ENCODE data around the gene AMIGO3.
"Not testable (repeated sequence)": the region's sequence is repeated elsewhere in the genome, so short reads cannot be mapped to it uniquely, and the experiment has no call there.

The AMIGO3 gene

GRCh38 chr3:49706456-49707112, 12.9 kb downstream of the AMIGO3 start:
- DNase-seq, result no peak

- DNase-seq, result no peak
These were observed 14.0 kb downstream of the AMIGO3 start for GRCh38 chr3:49705390-49705960.

- no peak for DNase-seq
These were observed 14.9 kb downstream of the AMIGO3 start for GRCh38 chr3:49704629-49705028.

- no peak for DNase-seq
These were observed 15.5 kb downstream of the AMIGO3 start for GRCh38 chr3:49703956-49704355.

- peak in 1 of 2 experiments; percentile 35 for DNase-seq
These were observed 16.0 kb downstream of the AMIGO3 start for GRCh38 chr3:49703443-49703927.

GRCh38 chr3:49702672-49703071, 16.8 kb downstream of the AMIGO3 start:
- DNase-seq, result no peak

- no peak for DNase-seq
These were observed 18.0 kb downstream of the AMIGO3 start for GRCh38 chr3:49701388-49702077.

GRCh38 chr3:49700453-49701128, 18.9 kb downstream of the AMIGO3 start:
- no peak for DNase-seq

GRCh38 chr3:49700014-49700413, 19.5 kb downstream of the AMIGO3 start:
- DNase-seq, result no peak

- no peak for DNase-seq
These were observed 20.1 kb downstream of the AMIGO3 start for GRCh38 chr3:49699281-49699979.

- DNase-seq, result not testable (repeated sequence)
These were observed 24.0 kb downstream of the AMIGO3 start for GRCh38 chr3:49695350-49696015.

GRCh38 chr3:49694409-49695070, 24.9 kb downstream of the AMIGO3 start:
- not testable (repeated sequence) for DNase-seq

- not testable (repeated sequence) for DNase-seq
These were observed 28.0 kb downstream of the AMIGO3 start for GRCh38 chr3:49691481-49691880.

- DNase-seq, result not testable (repeated sequence)
These were observed 28.6 kb downstream of the AMIGO3 start for GRCh38 chr3:49690856-49691255.

GRCh38 chr3:49689908-49690624, 29.4 kb downstream of the AMIGO3 start:
- not testable (repeated sequence) for DNase-seq

- DNase-seq, result no peak
These were observed 30.2 kb downstream of the AMIGO3 start, which contains the start of the genes MST1 and RNF123 for GRCh38 chr3:49689046-49689907. TSS of gene MST1 (minus strand) at chr3:49689474. CDS start at chr3:49688691, 783 bp downstream. TSS of gene RNF123 (plus strand) at chr3:49689557. CDS start at chr3:49691166, 1,609 bp downstream.

GRCh38 chr3:49688338-49689045, 31.0 kb downstream of the AMIGO3 start:
- not testable (repeated sequence) for DNase-seq

- DNase-seq, result not testable (repeated sequence)
These were observed 32.1 kb downstream of the AMIGO3 start for GRCh38 chr3:49687424-49687795.

Data from SW 1271 (cell line).